ENCODE results near the gene EML4.

Gene EML4

GRCh38 chr2:42293019-42293418 lies 123.9 kb downstream of the EML4 start:
- H3K36me3 ChIP-seq (ENCODE audit: control insufficient read depth, insufficient read depth, low read length): peaks cover 63% of the 10 kb centered on the region
- H3K9ac ChIP-seq (ENCODE audit: low read depth, low read length): no peak overlapping the region
- no peak overlapping the region for H3K27ac ChIP-seq (ENCODE audit: low read depth, low read length)
- H3K4me1 ChIP-seq (ENCODE audit: control insufficient read depth, insufficient read depth, low read length): no peaks in the 10 kb centered on the region
- H3K9me3 ChIP-seq (ENCODE audit: control insufficient read depth, insufficient read depth, low read length): no peaks in the 10 kb centered on the region
- no peak overlapping the region for H3K4me3 ChIP-seq (ENCODE audit: low read depth, low read length)
- no peaks in the 10 kb centered on the region for H3K27me3 ChIP-seq (ENCODE audit: control insufficient read depth, insufficient read depth, low read length)

DNA sequence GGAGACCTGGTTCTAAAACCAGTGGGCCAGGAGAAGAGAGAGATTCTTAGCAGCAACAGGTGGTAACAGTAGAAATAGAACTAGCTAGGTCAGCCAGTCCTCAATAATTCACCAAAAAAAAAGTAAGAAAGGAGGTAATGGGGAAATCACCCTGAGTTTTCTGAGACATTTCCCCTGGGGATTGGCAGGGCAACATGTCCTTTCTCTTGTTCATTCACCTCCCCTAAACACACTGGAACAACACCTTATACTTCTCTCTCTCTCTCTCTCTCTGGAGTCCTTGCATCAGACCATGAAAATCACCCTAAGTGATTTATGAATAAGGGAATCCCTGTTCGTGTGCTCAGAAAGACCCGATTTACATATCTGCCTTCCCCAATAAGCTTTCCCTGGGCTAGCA lies 127.1 kb downstream of the EML4 start:
- no peak overlapping the region for H3K27ac ChIP-seq (ENCODE audit: low read depth, low read length)
- no peak overlapping the region for H3K9ac ChIP-seq (ENCODE audit: low read depth, low read length)
- H3K4me1 ChIP-seq (ENCODE audit: control insufficient read depth, insufficient read depth, low read length): no peaks in the 10 kb centered on the region
- H3K27me3 ChIP-seq (ENCODE audit: control insufficient read depth, insufficient read depth, low read length): no peaks in the 10 kb centered on the region
- no peak overlapping the region for H3K4me3 ChIP-seq (ENCODE audit: low read depth, low read length)
- no peaks in the 10 kb centered on the region for H3K9me3 ChIP-seq (ENCODE audit: control insufficient read depth, insufficient read depth, low read length)
- H3K36me3 ChIP-seq (ENCODE audit: control insufficient read depth, insufficient read depth, low read length): peaks cover 60% of the 10 kb centered on the region

- no peaks in the 10 kb centered on the region for H3K9me3 ChIP-seq (ENCODE audit: control insufficient read depth, insufficient read depth, low read length)
- no peaks in the 10 kb centered on the region for H3K27me3 ChIP-seq (ENCODE audit: control insufficient read depth, insufficient read depth, low read length)
- peaks cover 70% of the 10 kb centered on the region for H3K36me3 ChIP-seq (ENCODE audit: control insufficient read depth, insufficient read depth, low read length)
- no peak overlapping the region for H3K9ac ChIP-seq (ENCODE audit: low read depth, low read length)
- H3K4me1 ChIP-seq (ENCODE audit: control insufficient read depth, insufficient read depth, low read length): no peaks in the 10 kb centered on the region
- H3K27ac ChIP-seq (ENCODE audit: low read depth, low read length): no peak overlapping the region
- no peak overlapping the region for H3K4me3 ChIP-seq (ENCODE audit: low read depth, low read length)
These were observed 128.3 kb downstream of the EML4 start for GRCh38 chr2:42297322-42297936.

- no peaks in the 10 kb centered on the region for H3K4me1 ChIP-seq (ENCODE audit: control insufficient read depth, insufficient read depth, low read length)
- no peak overlapping the region for H3K27ac ChIP-seq (ENCODE audit: low read depth, low read length)
- no peaks in the 10 kb centered on the region for H3K27me3 ChIP-seq (ENCODE audit: control insufficient read depth, insufficient read depth, low read length)
- peaks cover 72% of the 10 kb centered on the region for H3K36me3 ChIP-seq (ENCODE audit: control insufficient read depth, insufficient read depth, low read length)
- no peaks in the 10 kb centered on the region for H3K9me3 ChIP-seq (ENCODE audit: control insufficient read depth, insufficient read depth, low read length)
- H3K4me3 ChIP-seq (ENCODE audit: low read depth, low read length): no peak overlapping the region
- H3K9ac ChIP-seq (ENCODE audit: low read depth, low read length): no peak overlapping the region
These were observed 129.0 kb downstream of the EML4 start for GRCh38 chr2:42298132-42298531.

- Histone ChIP-seq H3K9ac (ENCODE audit: low read depth, low read length) (no peak overlapping the region), H3K4me1 (ENCODE audit: control insufficient read depth, insufficient read depth, low read length) (no peaks in the 10 kb centered on the region), H3K27ac (ENCODE audit: low read depth, low read length) (no peak overlapping the region), H3K36me3 (ENCODE audit: control insufficient read depth, insufficient read depth, low read length) (peaks cover 76% of the 10 kb centered on the region), H3K4me3 (ENCODE audit: low read depth, low read length) (no peak overlapping the region), H3K27me3 (ENCODE audit: control insufficient read depth, insufficient read depth, low read length) (no peaks in the 10 kb centered on the region), H3K9me3 (ENCODE audit: control insufficient read depth, insufficient read depth, low read length) (no peaks in the 10 kb centered on the region)
These were observed 130.0 kb downstream of the EML4 start for GRCh38 chr2:42298996-42299754.

- H3K27ac ChIP-seq (ENCODE audit: low read depth, low read length): no peak overlapping the region
- H3K36me3 ChIP-seq (ENCODE audit: control insufficient read depth, insufficient read depth, low read length): peaks cover 76% of the 10 kb centered on the region
- no peaks in the 10 kb centered on the region for H3K9me3 ChIP-seq (ENCODE audit: control insufficient read depth, insufficient read depth, low read length)
- no peak overlapping the region for H3K4me3 ChIP-seq (ENCODE audit: low read depth, low read length)
- H3K27me3 ChIP-seq (ENCODE audit: control insufficient read depth, insufficient read depth, low read length): no peaks in the 10 kb centered on the region
- no peak overlapping the region for H3K9ac ChIP-seq (ENCODE audit: low read depth, low read length)
- H3K4me1 ChIP-seq (ENCODE audit: control insufficient read depth, insufficient read depth, low read length): no peaks in the 10 kb centered on the region
These were observed 131.4 kb downstream of the EML4 start for GRCh38 chr2:42300527-42300926.

GRCh38 chr2:42303252-42303651 lies 134.1 kb downstream of the EML4 start:
- Histone ChIP-seq H3K4me1 (ENCODE audit: control insufficient read depth, insufficient read depth, low read length) (no peaks in the 10 kb centered on the region), H3K9ac (ENCODE audit: low read depth, low read length) (no peak overlapping the region), H3K27me3 (ENCODE audit: control insufficient read depth, insufficient read depth, low read length) (no peaks in the 10 kb centered on the region), H3K4me3 (ENCODE audit: low read depth, low read length) (no peak overlapping the region), H3K36me3 (ENCODE audit: control insufficient read depth, insufficient read depth, low read length) (peaks cover 56% of the 10 kb centered on the region), H3K27ac (ENCODE audit: low read depth, low read length) (no peak overlapping the region), H3K9me3 (ENCODE audit: control insufficient read depth, insufficient read depth, low read length) (no peaks in the 10 kb centered on the region)

GRCh38 chr2:42304059-42304713 lies 135.0 kb downstream of the EML4 start:
- H3K27me3 ChIP-seq (ENCODE audit: control insufficient read depth, insufficient read depth, low read length): no peaks in the 10 kb centered on the region
- no peak overlapping the region for H3K4me3 ChIP-seq (ENCODE audit: low read depth, low read length)
- no peak overlapping the region for H3K27ac ChIP-seq (ENCODE audit: low read depth, low read length)
- H3K9ac ChIP-seq (ENCODE audit: low read depth, low read length): no peak overlapping the region
- H3K9me3 ChIP-seq (ENCODE audit: control insufficient read depth, insufficient read depth, low read length): no peaks in the 10 kb centered on the region
- peaks cover 55% of the 10 kb centered on the region for H3K36me3 ChIP-seq (ENCODE audit: control insufficient read depth, insufficient read depth, low read length)
- H3K4me1 ChIP-seq (ENCODE audit: control insufficient read depth, insufficient read depth, low read length): no peaks in the 10 kb centered on the region

DNA sequence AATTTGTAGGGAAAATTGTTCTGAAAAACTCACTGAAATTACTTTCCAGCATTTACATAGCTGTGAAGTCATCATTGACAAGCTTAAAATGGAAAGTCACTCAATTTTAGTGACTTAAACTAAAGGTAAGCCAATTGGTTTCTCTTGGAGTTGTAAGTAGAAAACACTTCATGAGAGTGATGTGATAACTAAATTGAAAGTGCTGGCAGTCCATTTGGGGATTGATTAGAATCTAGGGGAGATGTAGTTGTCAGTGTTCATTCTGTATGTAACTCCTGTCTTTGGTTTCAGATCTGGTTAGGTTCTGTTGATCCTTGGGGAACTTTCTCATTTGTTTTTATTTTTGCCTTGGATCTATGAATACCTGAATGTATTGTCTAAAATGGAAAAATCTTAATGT lies 138.0 kb downstream of the EML4 start:
- Histone ChIP-seq H3K9ac (ENCODE audit: low read depth, low read length) (no peak overlapping the region), H3K27ac (ENCODE audit: low read depth, low read length) (no peak overlapping the region), H3K36me3 (ENCODE audit: control insufficient read depth, insufficient read depth, low read length) (peaks cover 33% of the 10 kb centered on the region), H3K9me3 (ENCODE audit: control insufficient read depth, insufficient read depth, low read length) (no peaks in the 10 kb centered on the region), H3K4me3 (ENCODE audit: low read depth, low read length) (no peak overlapping the region), H3K4me1 (ENCODE audit: control insufficient read depth, insufficient read depth, low read length) (no peaks in the 10 kb centered on the region), H3K27me3 (ENCODE audit: control insufficient read depth, insufficient read depth, low read length) (no peaks in the 10 kb centered on the region)

GRCh38 chr2:42309366-42309765 lies 140.2 kb downstream of the EML4 start:
- H3K4me1 ChIP-seq (ENCODE audit: control insufficient read depth, insufficient read depth, low read length): no peaks in the 10 kb centered on the region
- H3K9ac ChIP-seq (ENCODE audit: low read depth, low read length): no peak overlapping the region
- no peaks in the 10 kb centered on the region for H3K27me3 ChIP-seq (ENCODE audit: control insufficient read depth, insufficient read depth, low read length)
- peaks cover 18% of the 10 kb centered on the region for H3K36me3 ChIP-seq (ENCODE audit: control insufficient read depth, insufficient read depth, low read length)
- no peak overlapping the region for H3K4me3 ChIP-seq (ENCODE audit: low read depth, low read length)
- no peak overlapping the region for H3K27ac ChIP-seq (ENCODE audit: low read depth, low read length)
- no peaks in the 10 kb centered on the region for H3K9me3 ChIP-seq (ENCODE audit: control insufficient read depth, insufficient read depth, low read length)

DNA sequence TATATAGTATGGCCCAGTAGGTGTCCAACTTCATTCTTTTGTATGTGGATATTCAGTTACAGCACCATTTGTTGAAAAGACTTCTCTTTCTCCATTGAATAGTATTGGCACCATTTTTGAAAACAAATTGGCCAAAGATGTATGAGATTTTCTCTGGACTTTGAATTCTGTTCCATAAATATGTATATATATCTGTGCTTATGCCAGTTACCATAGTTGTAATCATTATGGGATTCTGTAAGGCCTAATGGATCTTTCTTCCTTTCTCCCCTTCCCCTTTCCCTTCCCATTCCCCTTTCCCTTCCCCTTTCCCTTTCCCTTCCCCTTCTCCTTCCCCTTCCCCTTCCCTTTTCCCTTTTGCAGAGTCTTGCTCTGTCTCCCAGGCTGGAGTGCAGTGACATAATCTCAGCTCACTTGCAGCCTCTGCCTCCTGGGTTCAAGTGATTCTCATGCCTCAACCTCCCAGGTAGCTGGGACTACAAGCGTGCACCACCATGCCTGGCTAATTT lies 140.9 kb downstream of the EML4 start:
- Histone ChIP-seq H3K36me3 (ENCODE audit: control insufficient read depth, insufficient read depth, low read length) (peaks cover 11% of the 10 kb centered on the region; the same call in 1 of the 2 replicates), H3K4me1 (ENCODE audit: control insufficient read depth, insufficient read depth, low read length) (no peaks in the 10 kb centered on the region), H3K27ac (ENCODE audit: low read depth, low read length) (no peak overlapping the region), H3K9ac (ENCODE audit: low read depth, low read length) (no peak overlapping the region), H3K4me3 (ENCODE audit: low read depth, low read length) (no peak overlapping the region), H3K9me3 (ENCODE audit: control insufficient read depth, insufficient read depth, low read length) (no peaks in the 10 kb centered on the region), H3K27me3 (ENCODE audit: control insufficient read depth, insufficient read depth, low read length) (no peaks in the 10 kb centered on the region)

Data from HUES48 (cell line).